Gastroesophageal sphincter (tissue), 3 donors: ENCODE data around the gene PAK1.

Experiments
- EP300 ChIP-seq: sonication (generic); formaldehyde crosslinking; IDR thresholded peaks from one replicate; pipeline ENCODE4 v1.6.1; 2017; ENCODE audit warnings: antibody characterized with exemption, mild to moderate bottlenecking
- POLR2A ChIP-seq, 2 donors: fragments of 450-650 bp; IDR thresholded peaks; one replicate each; pipeline ENCODE4 v1.6.1; 2017; ENCODE audit warnings: antibody characterized with exemption in 2 of 2, mild to moderate bottlenecking in 2 of 2, moderate library complexity in 1 of 2
- POLR2AphosphoS5 ChIP-seq: sonication (generic); formaldehyde crosslinking; IDR thresholded peaks from one replicate; pipeline ENCODE4 v1.6.1; 2017; ENCODE audit warnings: antibody characterized with exemption
- TF ChIP-seq, protein P1 (sequence below), 4 experiments: fragments of 200-600 bp in 2 of 4; fragments of 450-650 bp in 2 of 4; sonication (generic) in 1 of 4; IDR thresholded peaks; one replicate each; pipeline ENCODE4 v1.5.1; 2017 to 2019; ENCODE audit warnings: antibody characterized with exemption in 4 of 4, mild to moderate bottlenecking in 2 of 4, moderate library complexity in 2 of 4

DNA sequence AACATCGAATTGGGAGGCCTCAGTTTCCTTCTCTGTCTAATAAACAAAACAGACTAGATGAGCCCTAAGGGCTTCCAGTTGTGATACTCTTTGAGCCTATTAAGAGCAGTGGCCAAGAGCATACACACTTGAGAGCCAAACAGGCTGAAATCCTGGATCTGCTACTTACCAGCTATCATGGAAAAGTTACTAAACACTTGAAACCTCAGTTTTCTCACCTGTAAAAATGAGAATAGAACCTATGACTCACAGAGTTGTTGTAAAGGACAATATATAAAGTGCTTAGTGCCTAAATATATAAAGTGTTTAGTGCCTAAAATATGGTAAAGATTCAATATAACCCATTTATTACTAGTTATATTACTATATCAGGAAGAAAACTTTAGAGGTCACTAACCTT lies 148.7 kb downstream of the PAK1 start:
- no peak for TF ChIP-seq POLR2A (IDR thresholded peaks at IDR 0.05)
- TF ChIP-seq POLR2AphosphoS5, result no peak
- TF ChIP-seq, protein P1, sequence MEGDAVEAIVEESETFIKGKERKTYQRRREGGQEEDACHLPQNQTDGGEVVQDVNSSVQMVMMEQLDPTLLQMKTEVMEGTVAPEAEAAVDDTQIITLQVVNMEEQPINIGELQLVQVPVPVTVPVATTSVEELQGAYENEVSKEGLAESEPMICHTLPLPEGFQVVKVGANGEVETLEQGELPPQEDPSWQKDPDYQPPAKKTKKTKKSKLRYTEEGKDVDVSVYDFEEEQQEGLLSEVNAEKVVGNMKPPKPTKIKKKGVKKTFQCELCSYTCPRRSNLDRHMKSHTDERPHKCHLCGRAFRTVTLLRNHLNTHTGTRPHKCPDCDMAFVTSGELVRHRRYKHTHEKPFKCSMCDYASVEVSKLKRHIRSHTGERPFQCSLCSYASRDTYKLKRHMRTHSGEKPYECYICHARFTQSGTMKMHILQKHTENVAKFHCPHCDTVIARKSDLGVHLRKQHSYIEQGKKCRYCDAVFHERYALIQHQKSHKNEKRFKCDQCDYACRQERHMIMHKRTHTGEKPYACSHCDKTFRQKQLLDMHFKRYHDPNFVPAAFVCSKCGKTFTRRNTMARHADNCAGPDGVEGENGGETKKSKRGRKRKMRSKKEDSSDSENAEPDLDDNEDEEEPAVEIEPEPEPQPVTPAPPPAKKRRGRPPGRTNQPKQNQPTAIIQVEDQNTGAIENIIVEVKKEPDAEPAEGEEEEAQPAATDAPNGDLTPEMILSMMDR (IDR thresholded peaks at IDR 0.05), result no peak
- no peak for TF ChIP-seq EP300
